Tibial nerve (tissue), 4 donors: Measurements from ENCODE around the gene PYGO2.

ENCODE experiments used
- CTCF ChIP-seq, 5 experiments: fragments of 200-600 bp in 3 of 5; fragments of 450-650 bp in 2 of 5; sonication (generic) in 3 of 5; IDR thresholded peaks; one replicate each; pipeline ENCODE4 v1.5.1; 2016 to 2019; ENCODE audit warnings: antibody characterized with exemption in 5 of 5, mild to moderate bottlenecking in 3 of 5, moderate library complexity in 2 of 5
- EP300 ChIP-seq, 2 donors: sonication (generic); formaldehyde crosslinking; IDR thresholded peaks; one replicate each; pipeline ENCODE4 v1.6.1; 2017; ENCODE audit warnings: antibody characterized with exemption in 2 of 2, mild to moderate bottlenecking in 1 of 2
- POLR2A ChIP-seq, 2 donors: fragments of 450-650 bp; IDR thresholded peaks; one replicate each; pipeline ENCODE4 v1.6.1; 2017; ENCODE audit warnings: antibody characterized with exemption in 2 of 2, mild to moderate bottlenecking in 2 of 2, moderate library complexity in 2 of 2

GRCh38 chr1:154944401-154945159, 17.0 kb downstream of the PYGO2 start:
- TF ChIP-seq CTCF (IDR thresholded peaks at IDR 0.05) (no peak), EP300 (IDR thresholded peaks at IDR 0.05) (no peak), POLR2A (IDR thresholded peaks at IDR 0.05) (no peak)
